CD4-positive, alpha-beta memory T cell (primary cell): ENCODE results near the gene MSI2. TPM values are rescaled to one million over a fixed set of nuclear protein-coding genes. Genes with fewer than 3 reads are reported as not detected.

Experiments
- CTCF ChIA-PET: fragments of 350-600 bp; sonication (Branson Sonifier 250); formaldehyde crosslinking; loops from one replicate; lab custom pipeline; 2021; ENCODE audit warnings: inconsistent platforms; ENCODE audit not compliant: partially characterized antibody; lab: Charles Lee
- POLR2A ChIA-PET: fragments of 350-600 bp; sonication (Branson Sonifier 250); formaldehyde crosslinking; loops from one replicate; lab custom pipeline; 2021; ENCODE audit not compliant: partially characterized antibody; lab: Charles Lee
- DNase-seq, 5 donors: peaks; one replicate each; pipeline versions ENCODE4 v3.0.0 to v3.0.0-alpha.2; 2020 to 2022; ENCODE audit warnings: mixed read lengths in 1 of 5
- H3K27ac ChIP-seq: one replicate; pipeline ENCODE4 v1.7.0; 2013; ENCODE audit warnings: low read depth, low read length
- H3K27me3 ChIP-seq: 2 replicates; pipeline ENCODE4 v1.7.0; 2013; ENCODE audit warnings: mild to moderate bottlenecking, low read length, moderate library complexity; ENCODE audit not compliant: insufficient read depth
- H3K36me3 ChIP-seq: 2 replicates; pipeline ENCODE4 v1.7.0; 2013; ENCODE audit warnings: mild to moderate bottlenecking, low read length, moderate library complexity; ENCODE audit not compliant: insufficient read depth
- H3K4me1 ChIP-seq: 2 replicates; pipeline ENCODE4 v1.7.0; 2013; ENCODE audit warnings: mild to moderate bottlenecking, low read length, moderate library complexity; ENCODE audit not compliant: insufficient read depth
- H3K4me3 ChIP-seq, 2 donors: one replicate each; pipeline ENCODE4 v1.7.0; 2013; ENCODE audit warnings: low read length in 2 of 2, mild to moderate bottlenecking in 1 of 2
- H3K9me3 ChIP-seq, 2 donors: one replicate each; pipeline ENCODE4 v1.7.0; 2013; ENCODE audit warnings: low read length in 2 of 2, control low read depth in 1 of 2; ENCODE audit not compliant: control insufficient read depth in 1 of 2
- H3K27ac Mint-ChIP-seq, 7 donors: one replicate each; pipeline ENCODE4 v1.8.0; 2020 to 2021; ENCODE audit warnings: mixed read lengths in 7 of 7, mild to moderate bottlenecking in 6 of 7, inconsistent platforms in 3 of 7, moderate library complexity in 3 of 7
- H3K27me3 Mint-ChIP-seq, 2 donors: one replicate each; pipeline ENCODE4 v1.8.0; 2020 to 2021; ENCODE audit warnings: mixed read lengths in 2 of 2
- H3K36me3 Mint-ChIP-seq, 2 donors: one replicate each; pipeline ENCODE4 v1.8.0; 2020 to 2021; ENCODE audit warnings: mixed read lengths in 2 of 2, inconsistent platforms in 1 of 2, mild to moderate bottlenecking in 1 of 2
- H3K4me1 Mint-ChIP-seq, 4 donors: one replicate each; pipeline ENCODE4 v1.8.0; 2020 to 2021; ENCODE audit warnings: mixed read lengths in 4 of 4, mild to moderate bottlenecking in 1 of 4
- H3K4me3 Mint-ChIP-seq, 8 donors: one replicate each; pipeline ENCODE4 v1.8.0; 2020 to 2021; ENCODE audit warnings: mixed read lengths in 8 of 8, mild to moderate bottlenecking in 7 of 8, moderate library complexity in 6 of 8, inconsistent platforms in 3 of 8
- H3K9me3 Mint-ChIP-seq, 8 donors: one replicate each; pipeline ENCODE4 v1.8.0; 2020 to 2021; ENCODE audit warnings: mixed read lengths in 8 of 8, mild to moderate bottlenecking in 5 of 8, inconsistent platforms in 3 of 8, moderate library complexity in 1 of 8
- intact Hi-C: fragments of 100-400 bp; cut with micrococcal nuclease; formaldehyde crosslinking; loops from one replicate; pipeline ENCODE4 v1.15.1; 2023
- polyA plus RNA-seq, 2 donors: library from polyadenylated mRNA; unstranded; fragments of 300-500 nt; fragmentation: Illumina TruSeq; gene quantifications; one replicate each; pipeline ENCODE4 v1.2.3, GENCODE V29; 2021
- total RNA-seq, 2 experiments: library from RNA; stranded (reverse); gene quantifications; one replicate each; pipeline ENCODE4 v1.2.3, GENCODE V29; 2021

Gene MSI2
- total and polyA plus RNA-seq, 4 experiments from 2014 or later: 2.1 to 110 (median 55.3) TPM

- Mint-ChIP-seq H3K9me3 (no peaks in the 10 kb centered on the region), H3K27ac (no peak overlapping the region), H3K27me3 (no peaks in the 10 kb centered on the region), H3K36me3 (peaks cover 0 to 7% of the 10 kb centered on the region in 2 donors), H3K4me1 (peaks cover 1 to 10% (median 9%) of the 10 kb centered on the region in 4 donors), H3K4me3 (no peak overlapping the region)
- ChIA-PET POLR2A (no interaction called here), CTCF (interaction anchor here (1.4 kb wide), 1 partner anchor 275 kb away, joined by 4 read pairs; no protein-coding TSS in a partner anchor)
- H3K36me3 ChIP-seq: no peaks in the 10 kb centered on the region
- no peak overlapping the region for H3K27ac ChIP-seq
- H3K4me1 ChIP-seq: no peaks in the 10 kb centered on the region
- no peak for DNase-seq
- no peaks in the 10 kb centered on the region for H3K27me3 ChIP-seq
- H3K9me3 ChIP-seq: no peaks in the 10 kb centered on the region
- H3K4me3 ChIP-seq: no peak overlapping the region
- intact Hi-C loops: loop anchor here (10.0 kb wide), 1 partner anchor 273 kb away; no protein-coding TSS in a partner anchor
These were observed 261.5 kb downstream of the MSI2 start for GRCh38 chr17:57517632-57518456.

- H3K9me3 ChIP-seq: no peaks in the 10 kb centered on the region
- H3K4me3 ChIP-seq: no peak overlapping the region
- H3K9me3 Mint-ChIP-seq: no peaks in the 10 kb centered on the region
- intact Hi-C loops: loop anchor here (10.0 kb wide), 1 partner anchor 274 kb away; no protein-coding TSS in a partner anchor
- no peak overlapping the region for H3K4me3 Mint-ChIP-seq
- no peaks in the 10 kb centered on the region for H3K27me3 Mint-ChIP-seq
- no peak overlapping the region for H3K27ac ChIP-seq
- H3K27ac Mint-ChIP-seq: no peak overlapping the region
- peaks cover 0 to 6% of the 10 kb centered on the region in 2 donors for H3K36me3 Mint-ChIP-seq
- H3K4me1 Mint-ChIP-seq: peaks cover 6 to 19% (median 15%) of the 10 kb centered on the region in 4 donors
- CTCF ChIA-PET: interaction anchor here (1.4 kb wide), 1 partner anchor 276 kb away, joined by 4 read pairs; no protein-coding TSS in a partner anchor
- H3K4me1 ChIP-seq: no peaks in the 10 kb centered on the region
- H3K27me3 ChIP-seq: no peaks in the 10 kb centered on the region
- DNase-seq: no peak
- H3K36me3 ChIP-seq: no peaks in the 10 kb centered on the region
- POLR2A ChIA-PET: no interaction called here
These were observed 262.6 kb downstream of the MSI2 start for GRCh38 chr17:57518587-57519581.

GRCh38 chr17:57519800-57520199 lies 263.5 kb downstream of the MSI2 start:
- Mint-ChIP-seq H3K27ac (no peak overlapping the region), H3K27me3 (no peaks in the 10 kb centered on the region), H3K4me1 (peaks cover 8 to 27% (median 19%) of the 10 kb centered on the region in 4 donors), H3K36me3 (peaks cover 0 to 8% of the 10 kb centered on the region in 2 donors), H3K4me3 (no peak overlapping the region), H3K9me3 (no peaks in the 10 kb centered on the region)
- POLR2A ChIA-PET: no interaction called here
- Histone ChIP-seq H3K4me1 (no peaks in the 10 kb centered on the region), H3K36me3 (no peaks in the 10 kb centered on the region), H3K4me3 (no peak overlapping the region), H3K27ac (no peak overlapping the region), H3K9me3 (no peaks in the 10 kb centered on the region), H3K27me3 (no peaks in the 10 kb centered on the region)
- intact Hi-C loops: loop anchor here (10.0 kb wide), 1 partner anchor 275 kb away; no protein-coding TSS in a partner anchor
- DNase-seq: no peak
- CTCF ChIA-PET: no interaction called here

- H3K27me3 ChIP-seq: no peaks in the 10 kb centered on the region
- Mint-ChIP-seq H3K4me3 (no peak overlapping the region), H3K4me1 (peaks cover 8 to 29% (median 18%) of the 10 kb centered on the region in 4 donors), H3K27ac (peak overlapping the region in 2 of 7 donors; percentile 17 to 50), H3K9me3 (no peaks in the 10 kb centered on the region), H3K27me3 (no peaks in the 10 kb centered on the region), H3K36me3 (peaks cover 0 to 4% of the 10 kb centered on the region in 2 donors)
- H3K9me3 ChIP-seq: no peaks in the 10 kb centered on the region
- DNase-seq: no peak
- H3K36me3 ChIP-seq: no peaks in the 10 kb centered on the region
- no peak overlapping the region for H3K27ac ChIP-seq
- no peak overlapping the region for H3K4me3 ChIP-seq
- no peaks in the 10 kb centered on the region for H3K4me1 ChIP-seq
- intact Hi-C loops: no loop called here
- ChIA-PET POLR2A (no interaction called here), CTCF (interaction anchor here (1.1 to 1.4 kb wide), 2 partner anchors 151 to 278 kb away, joined by 3 to 4 read pairs; no protein-coding TSS in a partner anchor)
These were observed 265.3 kb downstream of the MSI2 start for GRCh38 chr17:57521606-57522005.

GRCh38 chr17:57522042-57523005 lies 266.0 kb downstream of the MSI2 start:
- H3K27me3 Mint-ChIP-seq: no peaks in the 10 kb centered on the region
- H3K4me1 Mint-ChIP-seq: peaks cover 8 to 29% (median 16%) of the 10 kb centered on the region in 4 donors
- intact Hi-C loops: no loop called here
- ChIA-PET POLR2A (no interaction called here), CTCF (interaction anchor here (1.1 to 1.4 kb wide), 2 partner anchors 150 to 279 kb away, joined by 3 to 4 read pairs; no protein-coding TSS in a partner anchor)
- Histone ChIP-seq H3K27me3 (no peaks in the 10 kb centered on the region), H3K36me3 (no peaks in the 10 kb centered on the region), H3K4me1 (no peaks in the 10 kb centered on the region), H3K9me3 (no peaks in the 10 kb centered on the region), H3K27ac (no peak overlapping the region), H3K4me3 (no peak overlapping the region)
- no peaks in the 10 kb centered on the region for H3K9me3 Mint-ChIP-seq
- H3K27ac Mint-ChIP-seq: peak overlapping the region in 1 of 7 donors; percentile 63
- H3K4me3 Mint-ChIP-seq: no peak overlapping the region
- H3K36me3 Mint-ChIP-seq: peaks cover 0 to 4% of the 10 kb centered on the region in 2 donors
- DNase-seq: no peak

- Histone ChIP-seq H3K4me3 (no peak overlapping the region), H3K27me3 (no peaks in the 10 kb centered on the region), H3K27ac (no peak overlapping the region), H3K36me3 (no peaks in the 10 kb centered on the region), H3K4me1 (no peaks in the 10 kb centered on the region), H3K9me3 (no peaks in the 10 kb centered on the region)
- H3K27ac Mint-ChIP-seq: peak overlapping the region in 2 of 7 donors; percentile 1
- no peaks in the 10 kb centered on the region for H3K27me3 Mint-ChIP-seq
- no peak overlapping the region for H3K4me3 Mint-ChIP-seq
- ChIA-PET CTCF (no interaction called here), POLR2A (no interaction called here)
- intact Hi-C loops: no loop called here
- peaks cover 8 to 29% (median 16%) of the 10 kb centered on the region in 4 donors for H3K4me1 Mint-ChIP-seq
- H3K36me3 Mint-ChIP-seq: peaks cover 0 to 4% of the 10 kb centered on the region in 2 donors
- no peak for DNase-seq
- no peaks in the 10 kb centered on the region for H3K9me3 Mint-ChIP-seq
These were observed 267.8 kb downstream of the MSI2 start for GRCh38 chr17:57523926-57524632.
